ENCODE data around the gene SLC22A6.

- no peak for TF ChIP-seq ZNF302 (CRISPR knock-in tag; IDR thresholded peaks at IDR 0.05)
- no peak for TF ChIP-seq CTCF (IDR thresholded peaks at IDR 0.05)
- no peak for TF ChIP-seq HDAC2 (IDR thresholded peaks at IDR 0.05)
- no peak for TF ChIP-seq EHMT2 (IDR thresholded peaks at IDR 0.05; ENCODE audit: low read depth)
- no peak for TF ChIP-seq HOXA7 (CRISPR knock-in tag; IDR thresholded peaks at IDR 0.05)
- no peak for TF ChIP-seq POLR2A (IDR thresholded peaks at IDR 0.05; ENCODE audit: low read length)
These were observed 1.1 kb downstream of the SLC22A6 start for GRCh38 chr11:62983536-62984199.

All from A549 (cell line).